GM23338 (cell line): ENCODE results near the gene ZBTB7C. TPM values are rescaled to one million over a fixed set of nuclear protein-coding genes. Genes with fewer than 3 reads are reported as not detected.

ENCODE experiments used
- ATAC-seq: fragments of 200-7000 bp; cut with Tn5 transposase; 3 replicates; pipeline ENCODE4 v1.9.1; 2020
- DNase-seq: peaks from one replicate; pipeline ENCODE4 v3.0.0-alpha.2; 2015; ENCODE audit warnings: low spot score
- H2AFZ ChIP-seq: fragments of 200-600 bp; sonication (generic); 2 replicates; pipeline ENCODE4 v1.8.0; 2016; ENCODE audit warnings: antibody characterized with exemption, mild to moderate bottlenecking, moderate library complexity
- H3F3A ChIP-seq: fragments of 200-600 bp; sonication (generic); replicated peaks from 2 replicates; pipeline ENCODE4 v1.8.0; 2017; ENCODE audit warnings: antibody characterized with exemption, mixed run types, low read depth
- H3K27ac ChIP-seq: fragments of 200-600 bp; sonication (generic); 2 replicates; pipeline ENCODE4 v1.6.1; 2016; ENCODE audit warnings: low read depth
- H3K27me3 ChIP-seq: fragments of 200-600 bp; sonication (generic); 2 replicates; pipeline ENCODE4 v1.8.0; 2016; ENCODE audit warnings: mild to moderate bottlenecking, mixed run types, moderate library complexity; ENCODE audit not compliant: insufficient read depth
- H3K36me3 ChIP-seq: fragments of 200-600 bp; sonication (generic); 2 replicates; pipeline ENCODE4 v1.8.0; 2016; ENCODE audit warnings: mild to moderate bottlenecking; ENCODE audit not compliant: insufficient read depth
- H3K4me1 ChIP-seq: fragments of 200-600 bp; sonication (generic); 2 replicates; pipeline ENCODE4 v1.8.0; 2016; ENCODE audit warnings: mild to moderate bottlenecking, moderate library complexity; ENCODE audit not compliant: insufficient read depth
- H3K4me2 ChIP-seq: fragments of 200-600 bp; sonication (generic); 2 replicates; pipeline ENCODE4 v1.7.1; 2017; ENCODE audit warnings: mixed run types
- H3K4me3 ChIP-seq: fragments of 200-600 bp; sonication (generic); 2 replicates; pipeline ENCODE4 v1.6.1; 2016; ENCODE audit warnings: mixed run types
- H3K79me2 ChIP-seq: fragments of 200-600 bp; sonication (generic); replicated peaks from 2 replicates; pipeline ENCODE4 v1.8.0; 2017; ENCODE audit warnings: mild to moderate bottlenecking; ENCODE audit not compliant: insufficient read depth
- H3K9me2 ChIP-seq: fragments of 200-600 bp; sonication (generic); 2 replicates; pipeline ENCODE4 v1.8.0; 2017; ENCODE audit not compliant: insufficient read depth
- H4K20me1 ChIP-seq: fragments of 200-600 bp; sonication (generic); replicated peaks from 2 replicates; pipeline ENCODE4 v1.8.0; 2017; ENCODE audit warnings: mild to moderate bottlenecking; ENCODE audit not compliant: insufficient read depth
- H3K27ac Mint-ChIP-seq: 2 replicates; pipeline ENCODE4 v1.8.0; 2020; ENCODE audit warnings: inconsistent platforms, mild to moderate bottlenecking, moderate library complexity, mixed read lengths
- H3K27me3 Mint-ChIP-seq: 3 replicates; pipeline ENCODE4 v1.8.0; 2022; ENCODE audit warnings: low read depth, mild to moderate bottlenecking, moderate library complexity, mixed read lengths, inconsistent platforms; ENCODE audit not compliant: insufficient read depth, poor library complexity
- H3K36me3 Mint-ChIP-seq: 3 replicates; pipeline ENCODE4 v1.8.0; 2021; ENCODE audit warnings: low read depth, mild to moderate bottlenecking, inconsistent platforms, moderate library complexity, mixed read lengths
- H3K4me1 Mint-ChIP-seq: 3 replicates; pipeline ENCODE4 v1.8.0; 2020; ENCODE audit warnings: mild to moderate bottlenecking, inconsistent platforms, mixed read lengths
- H3K4me3 Mint-ChIP-seq: 3 replicates; pipeline ENCODE4 v1.8.0; 2021; ENCODE audit warnings: moderate library complexity, mild to moderate bottlenecking, inconsistent platforms, mixed read lengths
- H3K9me3 Mint-ChIP-seq: 3 replicates; pipeline ENCODE4 v1.8.0; 2020; ENCODE audit warnings: moderate library complexity, mild to moderate bottlenecking, inconsistent platforms, mixed read lengths
- CREB1 ChIP-seq: fragments of 250-450 bp; sonication (Bioruptor Pico); IDR thresholded peaks from 2 replicates; pipeline ENCODE4 v1.5.0; 2020; ENCODE audit warnings: low read depth, mild to moderate bottlenecking, moderate library complexity
- EZH2 ChIP-seq: fragments of 200-600 bp; sonication (generic); IDR thresholded peaks from one replicate; pipeline ENCODE4 v1.8.0; 2017; ENCODE audit warnings: antibody characterized with exemption, mild to moderate bottlenecking, low read depth; ENCODE audit not compliant: unreplicated experiment
- EZH2phosphoT487 ChIP-seq: fragments of 200-600 bp; sonication (generic); IDR thresholded peaks from one replicate; pipeline ENCODE4 v1.8.1; 2018; ENCODE audit warnings: antibody characterized with exemption; ENCODE audit not compliant: unreplicated experiment
- JUNB ChIP-seq: IDR thresholded peaks from one replicate; pipeline ENCODE4 v1.6.1; 2016; ENCODE audit warnings: antibody characterized with exemption; ENCODE audit not compliant: unreplicated experiment
- NANOG ChIP-seq: IDR thresholded peaks from 2 replicates; pipeline ENCODE4 v1.6.1; 2016; ENCODE audit warnings: antibody characterized with exemption, borderline replicate concordance
- POLR2AphosphoS5 ChIP-seq: IDR thresholded peaks from 2 replicates; pipeline ENCODE4 v1.6.1; 2016; ENCODE audit warnings: antibody characterized with exemption, low read depth
- STAT1 ChIP-seq: IDR thresholded peaks from one replicate; pipeline ENCODE4 v1.6.1; 2016; ENCODE audit warnings: antibody characterized with exemption; ENCODE audit not compliant: unreplicated experiment
- ZNF114 ChIP-seq: fragments of 250-450 bp; sonication (Bioruptor Pico); IDR thresholded peaks from 2 replicates; pipeline ENCODE4 v1.5.0; 2020; ENCODE audit warnings: mild to moderate bottlenecking, moderate library complexity
- ZNF331 ChIP-seq: fragments of 250-450 bp; sonication (Bioruptor Pico); IDR thresholded peaks from 2 replicates; pipeline ENCODE4 v1.5.0; 2020; ENCODE audit warnings: low read depth, mild to moderate bottlenecking, moderate library complexity
- polyA plus RNA-seq: library from polyadenylated mRNA; unstranded; fragments of >200 nt; fragmentation: Nextera tagmentation; extraction: Ambion mirVana; gene quantifications from 2 replicates; pipeline ENCODE4 v1.2.1, GENCODE V29; 2016
- total RNA-seq: library from RNA; depleted of rRNA; stranded (reverse); fragments of >200 nt; shearing (Covaris generic); gene quantifications from 2 replicates; pipeline ENCODE4 v1.2.3, GENCODE V29; 2014
- TF ChIP-seq, protein P1 (sequence below), 2 experiments: fragments of 200-600 bp in 1 of 2; sonication (generic) in 1 of 2; conservative IDR thresholded peaks; 2 replicates each; pipeline versions ENCODE4 v1.5.1 to v1.6.1; 2016 to 2017; ENCODE audit warnings: antibody characterized with exemption in 2 of 2, low read depth in 2 of 2, mild to moderate bottlenecking in 2 of 2, moderate library complexity in 1 of 2
- TF ChIP-seq, protein P2 (sequence below): IDR thresholded peaks from one replicate; pipeline ENCODE4 v1.6.1; 2018; ENCODE audit warnings: antibody characterized with exemption; ENCODE audit not compliant: unreplicated experiment
- TF ChIP-seq, protein P3 (sequence below): fragments of 250-450 bp; sonication (Bioruptor Pico); IDR thresholded peaks from 2 replicates; pipeline ENCODE4 v1.5.0; 2020; ENCODE audit warnings: mild to moderate bottlenecking, moderate library complexity
- TF ChIP-seq, protein P4 (sequence below): IDR thresholded peaks from 2 replicates; pipeline ENCODE4 v1.6.1; 2016; ENCODE audit warnings: antibody characterized with exemption

ZBTB7C gene
- total and polyA plus RNA-seq, 2 experiments from 2014 or later, result 0.03 to 0.14 TPM

DNA sequence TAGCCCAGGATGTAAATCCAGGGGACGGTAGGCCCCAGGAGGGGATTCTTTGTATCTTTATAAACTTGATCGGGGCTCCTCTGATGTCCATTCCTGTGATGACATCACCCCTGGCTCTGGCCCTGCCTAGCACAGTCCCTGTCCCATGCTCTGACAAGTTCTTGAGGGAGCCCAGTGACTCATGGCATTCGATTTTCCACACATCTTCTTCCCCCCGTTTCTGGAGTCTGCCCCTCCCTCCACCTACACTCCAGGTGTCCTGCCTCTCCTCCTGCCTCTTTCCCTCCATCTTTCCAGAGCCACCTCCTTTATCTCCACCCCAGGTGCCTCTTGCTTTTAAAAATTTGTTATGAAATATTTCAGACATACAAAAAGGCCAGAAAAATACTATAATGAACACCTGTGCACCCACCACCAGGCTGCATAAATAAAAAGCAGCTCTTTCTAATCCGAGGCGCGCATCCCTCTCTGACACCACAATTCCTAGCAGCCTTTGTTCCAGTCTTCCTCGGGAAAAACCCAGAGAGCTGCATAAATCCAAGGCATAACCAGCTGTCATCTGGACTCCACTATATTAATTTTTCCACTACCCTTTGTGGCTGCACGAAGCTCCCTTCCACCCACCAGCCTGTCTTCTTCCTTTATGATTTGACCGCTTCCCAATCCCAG, 207.7 kb downstream of the ZBTB7C start:
- H3K27ac ChIP-seq, result no peak overlapping the region
- Mint-ChIP-seq H3K36me3 (no peaks in the 10 kb centered on the region), H3K27ac (no peak overlapping the region), H3K9me3 (no peaks in the 10 kb centered on the region; the same call in 2 of the 3 replicates), H3K4me3 (no peak overlapping the region), H3K4me1 (peaks cover 6% of the 10 kb centered on the region), H3K27me3 (peaks cover 3% of the 10 kb centered on the region)
- ATAC-seq, result no peak
- TF ChIP-seq, protein P1, sequence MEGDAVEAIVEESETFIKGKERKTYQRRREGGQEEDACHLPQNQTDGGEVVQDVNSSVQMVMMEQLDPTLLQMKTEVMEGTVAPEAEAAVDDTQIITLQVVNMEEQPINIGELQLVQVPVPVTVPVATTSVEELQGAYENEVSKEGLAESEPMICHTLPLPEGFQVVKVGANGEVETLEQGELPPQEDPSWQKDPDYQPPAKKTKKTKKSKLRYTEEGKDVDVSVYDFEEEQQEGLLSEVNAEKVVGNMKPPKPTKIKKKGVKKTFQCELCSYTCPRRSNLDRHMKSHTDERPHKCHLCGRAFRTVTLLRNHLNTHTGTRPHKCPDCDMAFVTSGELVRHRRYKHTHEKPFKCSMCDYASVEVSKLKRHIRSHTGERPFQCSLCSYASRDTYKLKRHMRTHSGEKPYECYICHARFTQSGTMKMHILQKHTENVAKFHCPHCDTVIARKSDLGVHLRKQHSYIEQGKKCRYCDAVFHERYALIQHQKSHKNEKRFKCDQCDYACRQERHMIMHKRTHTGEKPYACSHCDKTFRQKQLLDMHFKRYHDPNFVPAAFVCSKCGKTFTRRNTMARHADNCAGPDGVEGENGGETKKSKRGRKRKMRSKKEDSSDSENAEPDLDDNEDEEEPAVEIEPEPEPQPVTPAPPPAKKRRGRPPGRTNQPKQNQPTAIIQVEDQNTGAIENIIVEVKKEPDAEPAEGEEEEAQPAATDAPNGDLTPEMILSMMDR (conservative IDR thresholded peaks at IDR 0.05; ENCODE audit: low read depth in 2 of 2), result no peak
- no peak for TF ChIP-seq NANOG
- TF ChIP-seq, protein P2, sequence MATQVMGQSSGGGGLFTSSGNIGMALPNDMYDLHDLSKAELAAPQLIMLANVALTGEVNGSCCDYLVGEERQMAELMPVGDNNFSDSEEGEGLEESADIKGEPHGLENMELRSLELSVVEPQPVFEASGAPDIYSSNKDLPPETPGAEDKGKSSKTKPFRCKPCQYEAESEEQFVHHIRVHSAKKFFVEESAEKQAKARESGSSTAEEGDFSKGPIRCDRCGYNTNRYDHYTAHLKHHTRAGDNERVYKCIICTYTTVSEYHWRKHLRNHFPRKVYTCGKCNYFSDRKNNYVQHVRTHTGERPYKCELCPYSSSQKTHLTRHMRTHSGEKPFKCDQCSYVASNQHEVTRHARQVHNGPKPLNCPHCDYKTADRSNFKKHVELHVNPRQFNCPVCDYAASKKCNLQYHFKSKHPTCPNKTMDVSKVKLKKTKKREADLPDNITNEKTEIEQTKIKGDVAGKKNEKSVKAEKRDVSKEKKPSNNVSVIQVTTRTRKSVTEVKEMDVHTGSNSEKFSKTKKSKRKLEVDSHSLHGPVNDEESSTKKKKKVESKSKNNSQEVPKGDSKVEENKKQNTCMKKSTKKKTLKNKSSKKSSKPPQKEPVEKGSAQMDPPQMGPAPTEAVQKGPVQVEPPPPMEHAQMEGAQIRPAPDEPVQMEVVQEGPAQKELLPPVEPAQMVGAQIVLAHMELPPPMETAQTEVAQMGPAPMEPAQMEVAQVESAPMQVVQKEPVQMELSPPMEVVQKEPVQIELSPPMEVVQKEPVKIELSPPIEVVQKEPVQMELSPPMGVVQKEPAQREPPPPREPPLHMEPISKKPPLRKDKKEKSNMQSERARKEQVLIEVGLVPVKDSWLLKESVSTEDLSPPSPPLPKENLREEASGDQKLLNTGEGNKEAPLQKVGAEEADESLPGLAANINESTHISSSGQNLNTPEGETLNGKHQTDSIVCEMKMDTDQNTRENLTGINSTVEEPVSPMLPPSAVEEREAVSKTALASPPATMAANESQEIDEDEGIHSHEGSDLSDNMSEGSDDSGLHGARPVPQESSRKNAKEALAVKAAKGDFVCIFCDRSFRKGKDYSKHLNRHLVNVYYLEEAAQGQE, result no peak
- TF ChIP-seq EZH2phosphoT487, result no peak
- no peak for TF ChIP-seq STAT1
- no peak for TF ChIP-seq ZNF114 (CRISPR knock-in tag)
- TF ChIP-seq EZH2, result no peak
- TF ChIP-seq ZNF331 (CRISPR knock-in tag), result no peak
- no peak for TF ChIP-seq POLR2AphosphoS5
- TF ChIP-seq, protein P3, sequence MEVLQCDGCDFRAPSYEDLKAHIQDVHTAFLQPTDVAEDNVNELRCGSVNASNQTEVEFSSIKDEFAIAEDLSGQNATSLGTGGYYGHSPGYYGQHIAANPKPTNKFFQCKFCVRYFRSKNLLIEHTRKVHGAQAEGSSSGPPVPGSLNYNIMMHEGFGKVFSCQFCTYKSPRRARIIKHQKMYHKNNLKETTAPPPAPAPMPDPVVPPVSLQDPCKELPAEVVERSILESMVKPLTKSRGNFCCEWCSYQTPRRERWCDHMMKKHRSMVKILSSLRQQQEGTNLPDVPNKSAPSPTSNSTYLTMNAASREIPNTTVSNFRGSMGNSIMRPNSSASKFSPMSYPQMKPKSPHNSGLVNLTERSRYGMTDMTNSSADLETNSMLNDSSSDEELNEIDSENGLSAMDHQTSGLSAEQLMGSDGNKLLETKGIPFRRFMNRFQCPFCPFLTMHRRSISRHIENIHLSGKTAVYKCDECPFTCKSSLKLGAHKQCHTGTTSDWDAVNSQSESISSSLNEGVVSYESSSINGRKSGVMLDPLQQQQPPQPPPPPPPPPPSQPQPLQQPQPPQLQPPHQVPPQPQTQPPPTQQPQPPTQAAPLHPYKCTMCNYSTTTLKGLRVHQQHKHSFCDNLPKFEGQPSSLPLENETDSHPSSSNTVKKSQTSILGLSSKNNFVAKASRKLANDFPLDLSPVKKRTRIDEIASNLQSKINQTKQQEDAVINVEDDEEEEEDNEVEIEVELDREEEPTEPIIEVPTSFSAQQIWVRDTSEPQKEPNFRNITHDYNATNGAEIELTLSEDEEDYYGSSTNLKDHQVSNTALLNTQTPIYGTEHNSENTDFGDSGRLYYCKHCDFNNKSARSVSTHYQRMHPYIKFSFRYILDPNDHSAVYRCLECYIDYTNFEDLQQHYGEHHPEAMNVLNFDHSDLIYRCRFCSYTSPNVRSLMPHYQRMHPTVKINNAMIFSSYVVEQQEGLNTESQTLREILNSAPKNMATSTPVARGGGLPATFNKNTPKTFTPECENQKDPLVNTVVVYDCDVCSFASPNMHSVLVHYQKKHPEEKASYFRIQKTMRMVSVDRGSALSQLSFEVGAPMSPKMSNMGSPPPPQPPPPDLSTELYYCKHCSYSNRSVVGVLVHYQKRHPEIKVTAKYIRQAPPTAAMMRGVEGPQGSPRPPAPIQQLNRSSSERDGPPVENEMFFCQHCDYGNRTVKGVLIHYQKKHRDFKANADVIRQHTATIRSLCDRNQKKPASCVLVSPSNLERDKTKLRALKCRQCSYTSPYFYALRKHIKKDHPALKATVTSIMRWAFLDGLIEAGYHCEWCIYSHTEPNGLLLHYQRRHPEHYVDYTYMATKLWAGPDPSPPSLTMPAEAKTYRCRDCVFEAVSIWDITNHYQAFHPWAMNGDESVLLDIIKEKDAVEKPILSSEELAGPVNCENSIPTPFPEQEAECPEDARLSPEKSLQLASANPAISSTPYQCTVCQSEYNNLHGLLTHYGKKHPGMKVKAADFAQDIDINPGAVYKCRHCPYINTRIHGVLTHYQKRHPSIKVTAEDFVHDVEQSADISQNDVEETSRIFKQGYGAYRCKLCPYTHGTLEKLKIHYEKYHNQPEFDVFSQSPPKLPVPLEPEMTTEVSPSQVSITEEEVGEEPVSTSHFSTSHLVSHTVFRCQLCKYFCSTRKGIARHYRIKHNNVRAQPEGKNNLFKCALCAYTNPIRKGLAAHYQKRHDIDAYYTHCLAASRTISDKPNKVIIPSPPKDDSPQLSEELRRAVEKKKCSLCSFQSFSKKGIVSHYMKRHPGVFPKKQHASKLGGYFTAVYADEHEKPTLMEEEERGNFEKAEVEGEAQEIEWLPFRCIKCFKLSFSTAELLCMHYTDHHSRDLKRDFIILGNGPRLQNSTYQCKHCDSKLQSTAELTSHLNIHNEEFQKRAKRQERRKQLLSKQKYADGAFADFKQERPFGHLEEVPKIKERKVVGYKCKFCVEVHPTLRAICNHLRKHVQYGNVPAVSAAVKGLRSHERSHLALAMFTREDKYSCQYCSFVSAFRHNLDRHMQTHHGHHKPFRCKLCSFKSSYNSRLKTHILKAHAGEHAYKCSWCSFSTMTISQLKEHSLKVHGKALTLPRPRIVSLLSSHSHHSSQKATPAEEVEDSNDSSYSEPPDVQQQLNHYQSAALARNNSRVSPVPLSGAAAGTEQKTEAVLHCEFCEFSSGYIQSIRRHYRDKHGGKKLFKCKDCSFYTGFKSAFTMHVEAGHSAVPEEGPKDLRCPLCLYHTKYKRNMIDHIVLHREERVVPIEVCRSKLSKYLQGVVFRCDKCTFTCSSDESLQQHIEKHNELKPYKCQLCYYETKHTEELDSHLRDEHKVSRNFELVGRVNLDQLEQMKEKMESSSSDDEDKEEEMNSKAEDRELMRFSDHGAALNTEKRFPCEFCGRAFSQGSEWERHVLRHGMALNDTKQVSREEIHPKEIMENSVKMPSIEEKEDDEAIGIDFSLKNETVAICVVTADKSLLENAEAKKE (CRISPR knock-in tag), result no peak
- no peak for TF ChIP-seq CREB1 (CRISPR knock-in tag)
- TF ChIP-seq JUNB, result no peak
- TF ChIP-seq, protein P4, sequence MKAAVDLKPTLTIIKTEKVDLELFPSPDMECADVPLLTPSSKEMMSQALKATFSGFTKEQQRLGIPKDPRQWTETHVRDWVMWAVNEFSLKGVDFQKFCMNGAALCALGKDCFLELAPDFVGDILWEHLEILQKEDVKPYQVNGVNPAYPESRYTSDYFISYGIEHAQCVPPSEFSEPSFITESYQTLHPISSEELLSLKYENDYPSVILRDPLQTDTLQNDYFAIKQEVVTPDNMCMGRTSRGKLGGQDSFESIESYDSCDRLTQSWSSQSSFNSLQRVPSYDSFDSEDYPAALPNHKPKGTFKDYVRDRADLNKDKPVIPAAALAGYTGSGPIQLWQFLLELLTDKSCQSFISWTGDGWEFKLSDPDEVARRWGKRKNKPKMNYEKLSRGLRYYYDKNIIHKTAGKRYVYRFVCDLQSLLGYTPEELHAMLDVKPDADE, result no peak
- H3F3A ChIP-seq, result no peaks in the 10 kb centered on the region
- no peaks in the 10 kb centered on the region for H3K79me2 ChIP-seq
- H3K9me2 ChIP-seq, result no peaks in the 10 kb centered on the region
- H3K4me2 ChIP-seq, result no peak overlapping the region
- H3K36me3 ChIP-seq, result no peaks in the 10 kb centered on the region
- H3K27me3 ChIP-seq, result no peaks in the 10 kb centered on the region
- no peaks in the 10 kb centered on the region for H4K20me1 ChIP-seq
- no peaks in the 10 kb centered on the region for H3K4me1 ChIP-seq
- no peak overlapping the region for H3K4me3 ChIP-seq
- no peak overlapping the region for H2AFZ ChIP-seq
- DNase-seq, result no peak
